GM23338 (cell line): Measurements from ENCODE around the gene SNX30.

Source experiments
- CREB1 ChIP-seq: fragments of 250-450 bp; sonication (Bioruptor Pico); IDR thresholded peaks from 2 replicates; pipeline ENCODE4 v1.5.0; 2020; ENCODE audit warnings: low read depth, mild to moderate bottlenecking, moderate library complexity
- EZH2 ChIP-seq: fragments of 200-600 bp; sonication (generic); IDR thresholded peaks from one replicate; pipeline ENCODE4 v1.8.0; 2017; ENCODE audit warnings: antibody characterized with exemption, mild to moderate bottlenecking, low read depth; ENCODE audit not compliant: unreplicated experiment
- EZH2phosphoT487 ChIP-seq: fragments of 200-600 bp; sonication (generic); IDR thresholded peaks from one replicate; pipeline ENCODE4 v1.8.1; 2018; ENCODE audit warnings: antibody characterized with exemption; ENCODE audit not compliant: unreplicated experiment
- POLR2AphosphoS5 ChIP-seq: IDR thresholded peaks from 2 replicates; pipeline ENCODE4 v1.6.1; 2016; ENCODE audit warnings: antibody characterized with exemption, low read depth
- TF ChIP-seq, protein P1 (sequence below), 2 experiments: fragments of 200-600 bp in 1 of 2; sonication (generic) in 1 of 2; conservative IDR thresholded peaks; 2 replicates each; pipeline versions ENCODE4 v1.5.1 to v1.6.1; 2016 to 2017; ENCODE audit warnings: antibody characterized with exemption in 2 of 2, low read depth in 2 of 2, mild to moderate bottlenecking in 2 of 2, moderate library complexity in 1 of 2

DNA sequence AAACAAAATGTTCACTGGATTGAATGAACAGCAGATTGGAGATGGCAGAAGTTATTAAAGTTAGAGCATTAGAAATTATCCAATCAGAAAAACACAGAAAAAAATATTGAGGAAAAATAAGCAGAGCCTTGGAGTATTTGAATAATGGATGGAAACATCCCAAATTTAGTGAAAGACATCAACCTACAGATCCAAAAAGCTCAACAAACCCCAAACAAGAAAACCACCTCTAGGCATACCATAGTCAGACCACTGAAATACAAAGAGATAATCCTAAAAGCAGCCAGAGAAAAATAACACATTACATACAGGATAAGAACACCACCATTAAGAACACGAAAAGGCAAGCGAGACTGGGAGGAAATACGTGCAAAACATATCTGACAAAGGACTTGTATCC, 37.9 kb upstream of the SNX30 start:
- TF ChIP-seq POLR2AphosphoS5 (no peak), CREB1 (CRISPR knock-in tag) (no peak), EZH2 (no peak), EZH2phosphoT487 (no peak)
- TF ChIP-seq, protein P1, sequence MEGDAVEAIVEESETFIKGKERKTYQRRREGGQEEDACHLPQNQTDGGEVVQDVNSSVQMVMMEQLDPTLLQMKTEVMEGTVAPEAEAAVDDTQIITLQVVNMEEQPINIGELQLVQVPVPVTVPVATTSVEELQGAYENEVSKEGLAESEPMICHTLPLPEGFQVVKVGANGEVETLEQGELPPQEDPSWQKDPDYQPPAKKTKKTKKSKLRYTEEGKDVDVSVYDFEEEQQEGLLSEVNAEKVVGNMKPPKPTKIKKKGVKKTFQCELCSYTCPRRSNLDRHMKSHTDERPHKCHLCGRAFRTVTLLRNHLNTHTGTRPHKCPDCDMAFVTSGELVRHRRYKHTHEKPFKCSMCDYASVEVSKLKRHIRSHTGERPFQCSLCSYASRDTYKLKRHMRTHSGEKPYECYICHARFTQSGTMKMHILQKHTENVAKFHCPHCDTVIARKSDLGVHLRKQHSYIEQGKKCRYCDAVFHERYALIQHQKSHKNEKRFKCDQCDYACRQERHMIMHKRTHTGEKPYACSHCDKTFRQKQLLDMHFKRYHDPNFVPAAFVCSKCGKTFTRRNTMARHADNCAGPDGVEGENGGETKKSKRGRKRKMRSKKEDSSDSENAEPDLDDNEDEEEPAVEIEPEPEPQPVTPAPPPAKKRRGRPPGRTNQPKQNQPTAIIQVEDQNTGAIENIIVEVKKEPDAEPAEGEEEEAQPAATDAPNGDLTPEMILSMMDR (conservative IDR thresholded peaks at IDR 0.05; ENCODE audit: low read depth in 2 of 2): no peak
